PC-9 (cell line): ENCODE results near the gene USP34. TPM values are rescaled to one million over a fixed set of nuclear protein-coding genes. Genes with fewer than 3 reads are reported as not detected.
"Not testable (repeated sequence)": the region's sequence is repeated elsewhere in the genome, so short reads cannot be mapped to it uniquely, and the experiment has no call there.

Experiments
- BruUV-seq: library from RNA; stranded (reverse); fragments of 400-500 nt; replicated peaks from 2 replicates; lab custom pipeline; 2021; lab: Mats Ljungman, UMichigan
- CTCF ChIA-PET: fragments of 300-600 bp; sonication (Branson Sonifier 250); formaldehyde crosslinking; loops from one replicate; lab custom pipeline; 2022; ENCODE audit warnings: antibody characterized with exemption; lab: Charles Lee
- POLR2A ChIA-PET: fragments of 300-600 bp; sonication (Branson Sonifier 250); formaldehyde crosslinking; loops from one replicate; lab custom pipeline; 2022; ENCODE audit warnings: antibody characterized with exemption; ENCODE audit not compliant: unreplicated experiment; lab: Charles Lee
- DNase-seq, 2 experiments: peaks; one replicate each; pipeline versions ENCODE4 v3.0.0 to v3.0.0-alpha.2; 2015 to 2022; ENCODE audit warnings: mixed read lengths in 1 of 2
- H2AFZ ChIP-seq: fragments of 200-600 bp; sonication (generic); 2 replicates; pipeline ENCODE4 v1.8.1; 2017; ENCODE audit warnings: antibody characterized with exemption
- H3F3A ChIP-seq: fragments of 200-600 bp; sonication (generic); 2 replicates; pipeline ENCODE4 v1.8.1; 2017; ENCODE audit warnings: antibody characterized with exemption, mild to moderate bottlenecking, low read depth; ENCODE audit not compliant: insufficient read depth
- H3K27ac ChIP-seq: fragments of 200-600 bp; sonication (generic); 2 replicates; pipeline ENCODE4 v1.6.1; 2016; ENCODE audit warnings: mixed run types
- H3K27me3 ChIP-seq: fragments of 200-600 bp; sonication (generic); 2 replicates; pipeline ENCODE4 v1.6.1; 2016; ENCODE audit warnings: low read depth, mixed run types; ENCODE audit not compliant: insufficient read depth
- H3K36me3 ChIP-seq: fragments of 200-600 bp; sonication (generic); 2 replicates; pipeline ENCODE4 v1.6.1; 2016; ENCODE audit warnings: low read depth, mixed run types
- H3K4me1 ChIP-seq: fragments of 200-600 bp; sonication (generic); replicated peaks from 2 replicates; pipeline ENCODE4 v1.6.1; 2016; ENCODE audit warnings: mixed run types; ENCODE audit not compliant: insufficient read depth
- H3K4me2 ChIP-seq: fragments of 200-600 bp; sonication (generic); 2 replicates; pipeline ENCODE4 v1.6.1; 2017; ENCODE audit warnings: mixed run types
- H3K4me3 ChIP-seq: fragments of 200-600 bp; sonication (generic); 2 replicates; pipeline ENCODE4 v1.6.1; 2016; ENCODE audit warnings: mixed run types
- H3K79me2 ChIP-seq: fragments of 200-600 bp; sonication (generic); 2 replicates; pipeline ENCODE4 v1.6.1; 2017; ENCODE audit warnings: low read depth, mixed run types
- H3K9me2 ChIP-seq: fragments of 200-600 bp; sonication (generic); 2 replicates; pipeline ENCODE4 v1.8.1; 2017; ENCODE audit warnings: mild to moderate bottlenecking; ENCODE audit not compliant: insufficient read depth
- H3K9me3 ChIP-seq: fragments of 200-600 bp; sonication (generic); 2 replicates; pipeline ENCODE4 v1.8.1; 2016; ENCODE audit warnings: low read depth; ENCODE audit not compliant: insufficient read depth
- H4K20me1 ChIP-seq: fragments of 200-600 bp; sonication (generic); 2 replicates; pipeline ENCODE4 v1.8.1; 2017; ENCODE audit not compliant: insufficient read depth
- CTCF ChIP-seq: fragments of 200-600 bp; sonication (generic); conservative IDR thresholded peaks from 2 replicates; pipeline ENCODE4 v1.6.1; 2017; ENCODE audit warnings: mixed run types, antibody characterized with exemption, mild to moderate bottlenecking, moderate library complexity
- EZH2 ChIP-seq: fragments of 200-600 bp; sonication (generic); IDR thresholded peaks from 2 replicates; pipeline ENCODE4 v1.8.0; 2017; ENCODE audit warnings: antibody characterized with exemption, low read depth
- intact Hi-C: fragments of 100-400 bp; cut with micrococcal nuclease; formaldehyde crosslinking; loops from one replicate; pipeline ENCODE4 v1.10.0; 2022; ENCODE audit not compliant: unreplicated experiment
- total RNA-seq: library from RNA; stranded (reverse); gene quantifications from 2 replicates; pipeline ENCODE4 v1.2.3, GENCODE V29; 2021

USP34 gene
- total RNA-seq, 1 experiment from 2014 or later, result 120 TPM

DNA sequence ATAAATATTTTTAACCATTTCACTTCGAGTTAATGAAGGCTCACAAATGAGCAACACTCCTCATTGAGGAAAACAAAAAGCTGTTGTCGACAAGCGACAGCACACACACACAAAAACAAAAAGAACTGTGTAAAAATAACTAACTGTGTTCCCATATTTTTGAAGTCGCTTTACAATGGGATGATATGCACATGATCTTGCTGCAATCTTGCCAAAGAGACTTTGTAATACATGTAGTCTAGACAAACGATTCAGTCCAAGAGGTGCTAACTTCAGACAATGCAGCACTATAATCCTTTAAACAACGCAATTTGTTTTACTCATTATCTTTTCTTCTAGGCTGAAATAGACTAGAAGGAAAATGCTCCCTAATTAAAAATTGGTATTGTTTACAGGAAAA is 7.2 kb upstream of the USP34 start:
- CTCF ChIA-PET, result no interaction called here

DNA sequence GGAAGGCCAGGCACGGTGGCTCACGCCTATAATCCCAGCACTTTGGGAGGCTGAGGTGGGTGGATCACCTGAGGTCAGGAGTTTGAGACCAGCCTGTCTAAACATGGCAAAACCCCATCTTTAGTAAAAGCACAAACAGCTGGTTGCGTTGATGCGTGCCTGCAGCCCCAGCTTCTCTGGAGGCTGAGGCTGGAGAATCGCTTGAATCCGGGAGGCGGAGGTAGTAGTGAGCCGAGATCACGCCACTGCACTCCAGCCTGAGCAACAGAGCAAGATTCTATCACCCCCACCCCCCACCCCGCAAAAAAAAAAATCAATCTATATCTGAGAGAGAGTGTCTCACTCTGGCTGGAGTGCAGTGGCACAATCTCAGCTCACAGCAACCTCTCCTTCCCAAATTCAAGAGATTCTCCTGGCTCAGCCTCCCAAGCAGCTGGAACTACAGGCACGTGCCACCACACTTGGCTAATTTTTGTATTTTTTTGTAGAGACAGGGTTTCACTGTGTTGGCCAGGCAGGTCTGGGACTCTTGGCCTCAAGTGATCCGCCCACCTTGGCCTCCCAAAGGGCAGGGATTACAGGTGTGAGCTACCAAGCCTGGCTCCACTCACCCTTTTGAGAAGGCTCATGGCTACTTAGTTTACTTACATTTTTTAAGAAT is 6.2 kb upstream of the USP34 start:
- H3K9me2 ChIP-seq, H3K79me2 ChIP-seq, BruUV-seq, DNase-seq, H3K27me3 ChIP-seq, H2AFZ ChIP-seq, intact Hi-C loops, H3K4me2 ChIP-seq, H3K9me3 ChIP-seq, POLR2A ChIA-PET, H3K4me1 ChIP-seq, H3K4me3 ChIP-seq, CTCF ChIA-PET: not testable (repeated sequence)
- Histone ChIP-seq H3F3A (peaks cover 76% of the 10 kb centered on the region), H3K27ac (peak overlapping the region; percentile 10; the same call in 1 of the 2 replicates), H3K36me3 (peaks cover 41% of the 10 kb centered on the region), H4K20me1 (peaks cover 18% of the 10 kb centered on the region)

More for the DNA sequence above, 7.2 kb upstream of the USP34 start:
- Histone ChIP-seq H3K9me2 (no peaks in the 10 kb centered on the region), H4K20me1 (peaks cover 18% of the 10 kb centered on the region), H3K4me2 (no peak overlapping the region), H3F3A (peaks cover 87% of the 10 kb centered on the region), H3K9me3 (no peaks in the 10 kb centered on the region), H3K4me3 (no peak overlapping the region), H3K36me3 (peaks cover 46% of the 10 kb centered on the region), H3K4me1 (no peaks in the 10 kb centered on the region), H3K27me3 (no peaks in the 10 kb centered on the region), H3K27ac (no peak overlapping the region), H2AFZ (no peak overlapping the region), H3K79me2 (peaks cover 3% of the 10 kb centered on the region; the same call in 1 of the 2 replicates)
- BruUV-seq, result no TSS peak
- DNase-seq, result no peak
- intact Hi-C loops, result no loop called here
- POLR2A ChIA-PET, result no interaction called here
- TF ChIP-seq EZH2 (no peak), CTCF (no peak)

DNA sequence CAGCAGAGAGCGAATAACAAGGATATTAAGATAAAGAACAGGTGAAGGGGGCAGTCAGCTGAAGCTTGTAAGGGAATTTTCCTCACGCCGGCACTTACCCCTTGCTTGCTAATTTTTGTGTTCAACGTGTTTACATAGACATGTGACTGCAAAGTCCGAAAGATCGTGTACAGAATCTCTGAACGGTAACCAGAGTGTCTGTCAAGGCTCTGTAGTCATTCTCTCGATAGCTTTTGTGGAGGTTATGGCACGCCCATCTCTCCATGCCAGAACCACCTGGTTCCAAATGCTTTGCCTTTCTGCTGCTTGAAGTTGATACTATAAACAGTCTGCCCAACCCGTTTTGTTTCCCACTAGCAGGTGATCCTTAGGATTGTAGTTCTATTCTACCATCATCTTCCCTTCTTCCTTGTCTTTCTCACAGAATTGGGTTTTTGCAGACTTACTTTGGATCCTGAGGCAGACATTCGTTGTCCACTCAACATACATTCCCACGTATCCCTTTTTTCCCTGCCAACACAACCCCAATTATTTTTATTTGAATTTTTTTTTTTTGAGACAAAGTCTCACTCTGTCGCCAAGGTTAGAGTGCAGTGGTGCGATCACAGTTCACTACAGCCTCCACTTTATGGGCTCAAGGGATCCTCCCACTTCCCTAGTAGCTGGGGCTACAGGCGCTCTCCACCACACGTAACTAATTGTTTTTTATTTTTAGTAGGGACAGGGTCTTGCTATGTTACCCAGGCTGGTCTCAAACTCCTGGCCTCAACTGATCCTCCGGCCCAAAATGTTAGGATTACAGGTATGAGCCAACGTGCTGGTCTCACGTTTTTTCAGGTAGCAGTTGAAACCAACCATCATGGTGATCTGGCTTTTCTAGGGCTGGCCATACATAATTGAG is 1.3 kb upstream of the USP34 start:
- Histone ChIP-seq H3K4me1 (peaks cover 18% of the 10 kb centered on the region), H3K9me3 (no peaks in the 10 kb centered on the region), H3K36me3 (peaks cover 14% of the 10 kb centered on the region; the same call in 1 of the 2 replicates), H2AFZ (peak overlapping the region; percentile 94), H4K20me1 (peaks cover 22% of the 10 kb centered on the region), H3K9me2 (no peaks in the 10 kb centered on the region), H3K27ac (peak overlapping the region; percentile 80), H3K27me3 (no peaks in the 10 kb centered on the region), H3K79me2 (peaks cover 47% of the 10 kb centered on the region), H3K4me2 (peak overlapping the region; percentile 85), H3F3A (peaks cover 45% of the 10 kb centered on the region; the same call in 1 of the 2 replicates), H3K4me3 (peak overlapping the region; percentile 79)
- POLR2A ChIA-PET, result no interaction called here
- peak in 1 of 2 experiments; percentile 27 for DNase-seq
- CTCF ChIA-PET, result no interaction called here
- BruUV-seq, result no TSS peak
- TF ChIP-seq EZH2, result no peak
- TF ChIP-seq CTCF, result no peak
- intact Hi-C loops, result no loop called here
